ENCODE data around the gene CFD.
"Not testable (repeated sequence)": the region's sequence is repeated elsewhere in the genome, so short reads cannot be mapped to it uniquely, and the experiment has no call there.

Gene CFD

GRCh38 chr19:858868-859843 is at the start of gene CFD:
CFD (plus strand) TSS chr19:859664; CDS start chr19:859690, 26 bp downstream.
- DNase-seq (ENCODE audit: low read depth, low spot score), result no peak

GRCh38 chr19:810077-810855 is 49.2 kb upstream of the CFD start:
- DNase-seq (ENCODE audit: low read depth, low spot score), result no peak

- DNase-seq (ENCODE audit: low read depth, low spot score), result no peak
Observed at GRCh38 chr19:810883-811489, 48.5 kb upstream of the CFD start.

- DNase-seq (ENCODE audit: low read depth, low spot score), result no peak
Observed at GRCh38 chr19:811506-812048, 47.9 kb upstream of the CFD start.

GRCh38 chr19:812049-812746 is 47.3 kb upstream of the CFD start:
- DNase-seq (ENCODE audit: low read depth, low spot score), result no peak

GRCh38 chr19:812747-813218 is 46.7 kb upstream of the CFD start:
- DNase-seq (ENCODE audit: low read depth, low spot score), result no peak

- DNase-seq (ENCODE audit: low read depth, low spot score), result no peak
Observed at GRCh38 chr19:813219-814151, 46.0 kb upstream of the CFD start.

GRCh38 chr19:814152-815078 is 45.0 kb upstream of the CFD start:
- DNase-seq (ENCODE audit: low read depth, low spot score), result no peak

GRCh38 chr19:815079-815774 is 44.2 kb upstream of the CFD start:
- DNase-seq (ENCODE audit: low read depth, low spot score), result no peak

- DNase-seq (ENCODE audit: low read depth, low spot score), result no peak
Observed at GRCh38 chr19:815775-816499, 43.5 kb upstream of the CFD start.

GRCh38 chr19:816500-816857 is 43.0 kb upstream of the CFD start:
- DNase-seq (ENCODE audit: low read depth, low spot score), result no peak

GRCh38 chr19:820212-820611 is 39.3 kb upstream of the CFD start:
- DNase-seq (ENCODE audit: low read depth, low spot score), result not testable (repeated sequence)

- DNase-seq (ENCODE audit: low read depth, low spot score), result no peak
Observed at GRCh38 chr19:821231-821824, 38.1 kb upstream of the CFD start.

GRCh38 chr19:821825-822503 is 37.5 kb upstream of the CFD start, which contains the start of gene PLPPR3:
PLPPR3 (minus strand) TSS chr19:821955; CDS start chr19:821559, 396 bp downstream.
- DNase-seq (ENCODE audit: low read depth, low spot score), result no peak

- no peak for DNase-seq (ENCODE audit: low read depth, low spot score)
Observed at GRCh38 chr19:823565-824121, 35.8 kb upstream of the CFD start.

GRCh38 chr19:824885-825284 is 34.6 kb upstream of the CFD start:
- no peak for DNase-seq (ENCODE audit: low read depth, low spot score)
